Umbilical cord (tissue), 2 donors: ENCODE results near the gene CYP26B1. TPM values are rescaled to one million over a fixed set of nuclear protein-coding genes. Genes with fewer than 3 reads are reported as not detected.

Experiments
- DNase-seq: peaks from one replicate; pipeline ENCODE4 v3.0.0-alpha.2; 2015; ENCODE audit warnings: low spot score
- total RNA-seq: library from RNA; depleted of rRNA; stranded (reverse); fragments of >200 nt; gene quantifications from one replicate; pipeline ENCODE4 v1.2.3, GENCODE V29; 2014; ENCODE audit warnings: low replicate concordance; ENCODE audit not compliant: insufficient read depth

The CYP26B1 gene
- total RNA-seq, 1 donor from 2014 or later: 0.48 TPM

DNA sequence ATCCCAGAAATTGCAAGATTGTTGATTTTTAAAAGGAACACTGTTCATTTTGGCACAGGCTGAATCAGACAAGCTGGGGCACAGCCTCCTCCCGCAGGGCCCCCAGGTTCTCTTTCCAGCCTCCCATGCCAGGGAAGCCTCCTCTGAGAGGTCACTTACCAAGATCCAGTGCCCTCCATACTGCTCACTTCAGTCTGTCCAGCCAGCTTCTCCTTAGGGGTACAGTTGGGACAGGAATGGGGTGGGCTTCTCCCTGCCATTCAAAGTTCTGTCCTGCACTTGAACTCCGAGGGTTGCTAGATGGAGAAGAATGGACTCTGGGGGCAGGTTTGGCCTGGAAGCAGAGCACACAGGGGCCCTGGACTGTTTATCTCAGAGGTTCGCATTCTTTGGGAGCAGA, 7.5 kb upstream of the CYP26B1 start:
- DNase-seq: no peak

DNA sequence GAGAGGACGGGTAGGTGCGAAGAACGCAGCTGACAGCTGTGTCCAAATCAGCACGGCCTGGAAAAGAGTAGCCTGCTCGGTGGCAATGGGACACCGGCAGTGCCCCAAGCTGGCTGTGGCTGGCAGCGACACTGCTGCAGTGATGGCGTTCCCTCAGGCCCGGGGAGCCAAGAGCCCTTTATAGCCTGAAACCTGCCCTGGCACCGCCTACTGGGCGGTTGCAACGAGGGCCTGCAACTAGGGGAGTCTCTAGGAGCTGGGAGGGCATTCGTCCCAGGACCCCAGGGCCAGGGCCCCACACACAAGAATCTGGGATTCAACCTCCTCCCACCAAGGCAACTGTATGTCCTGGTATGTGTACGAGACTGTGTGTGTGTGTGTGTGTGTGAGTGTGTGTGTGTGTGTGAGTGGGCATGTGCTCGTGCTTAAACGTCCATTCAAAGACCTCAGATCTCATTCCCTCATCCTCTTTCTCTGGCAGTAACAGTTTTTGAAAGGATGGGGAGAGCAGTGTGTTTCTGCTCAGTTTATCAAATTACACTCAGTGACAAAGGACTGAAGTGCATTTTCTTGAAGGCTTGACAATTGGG, 6.8 kb upstream of the CYP26B1 start:
- no peak for DNase-seq

DNA sequence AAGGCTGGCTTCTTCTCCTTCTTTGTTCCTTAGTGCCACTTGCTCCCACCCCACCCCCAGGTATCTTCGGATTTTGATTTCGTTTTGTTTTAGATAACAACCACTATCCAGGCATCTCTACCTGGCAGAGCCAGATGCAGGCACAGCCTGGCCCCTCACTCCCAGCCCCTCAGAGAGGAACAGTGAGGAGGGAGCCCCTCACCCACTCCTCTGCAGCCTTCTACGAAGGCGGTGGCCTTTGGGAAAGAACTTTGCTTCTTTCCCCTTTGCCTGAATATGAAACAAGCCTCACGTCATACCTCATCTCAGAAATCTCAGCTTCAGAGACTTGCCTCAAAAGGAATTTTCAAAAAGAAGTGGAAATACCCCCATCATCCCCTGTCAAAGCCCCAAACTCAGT, 6.3 kb upstream of the CYP26B1 start:
- DNase-seq: no peak

DNA sequence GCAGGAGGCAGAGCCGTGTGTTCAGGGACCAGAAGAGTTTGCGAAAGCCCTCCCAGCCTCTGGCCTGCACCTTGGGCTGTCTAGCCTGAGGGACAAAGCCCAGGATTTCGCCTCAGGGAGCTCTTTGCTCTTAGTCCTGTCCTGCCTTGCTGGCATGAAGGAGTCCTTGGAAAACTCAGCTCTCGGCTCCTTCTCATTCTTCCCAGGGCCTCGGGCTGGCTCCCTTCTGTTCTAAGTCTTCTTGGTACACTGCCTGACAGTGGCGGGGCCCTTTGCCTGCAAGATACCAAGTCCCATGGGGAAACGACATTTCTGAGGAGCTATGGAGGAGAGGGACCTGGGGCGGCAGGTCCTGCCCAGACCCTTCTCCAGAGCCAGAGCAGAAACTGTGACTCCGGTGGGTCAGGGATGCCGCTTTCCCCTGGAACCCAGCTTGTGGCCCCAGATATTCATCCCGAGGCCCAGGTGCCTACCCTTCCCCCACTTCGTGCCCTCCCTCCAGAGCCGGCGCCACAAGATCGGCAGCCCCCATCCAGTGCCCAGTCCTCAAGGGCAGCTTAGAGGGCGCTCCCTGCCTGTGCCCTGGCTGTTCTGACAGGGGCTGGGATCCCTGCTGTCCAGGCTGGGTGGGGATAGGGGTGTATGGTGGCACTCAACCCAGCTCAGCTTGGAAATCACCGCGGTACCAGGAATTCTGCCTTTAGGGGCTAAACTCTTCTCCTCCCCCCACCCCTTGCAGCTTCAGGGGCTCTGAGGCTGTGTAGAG, 5.5 kb upstream of the CYP26B1 start:
- DNase-seq: no peak

DNA sequence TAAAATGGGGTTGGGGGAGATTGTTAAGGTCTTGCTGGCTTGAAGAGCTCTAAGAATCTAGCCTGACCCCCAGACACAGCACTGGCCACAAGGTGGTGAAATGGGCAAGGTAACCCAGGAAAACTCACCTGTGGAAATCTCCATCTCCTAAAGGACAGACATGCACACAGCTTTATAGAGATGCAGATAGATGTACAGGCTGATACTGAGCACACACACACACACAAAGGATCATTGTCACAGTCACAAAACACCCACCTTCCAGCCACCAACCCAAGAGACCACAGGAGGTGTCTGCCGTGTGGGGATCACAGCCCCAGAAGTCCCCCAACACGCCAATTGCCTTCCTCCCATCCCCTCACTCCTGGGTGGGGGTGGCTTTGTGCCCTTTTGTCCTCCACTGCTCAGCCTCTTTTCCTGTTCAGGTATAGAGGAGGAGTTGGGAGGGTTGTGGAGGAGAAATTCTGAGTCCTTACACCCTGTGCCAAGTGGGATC, 3.2 kb upstream of the CYP26B1 start:
- no peak for DNase-seq

DNA sequence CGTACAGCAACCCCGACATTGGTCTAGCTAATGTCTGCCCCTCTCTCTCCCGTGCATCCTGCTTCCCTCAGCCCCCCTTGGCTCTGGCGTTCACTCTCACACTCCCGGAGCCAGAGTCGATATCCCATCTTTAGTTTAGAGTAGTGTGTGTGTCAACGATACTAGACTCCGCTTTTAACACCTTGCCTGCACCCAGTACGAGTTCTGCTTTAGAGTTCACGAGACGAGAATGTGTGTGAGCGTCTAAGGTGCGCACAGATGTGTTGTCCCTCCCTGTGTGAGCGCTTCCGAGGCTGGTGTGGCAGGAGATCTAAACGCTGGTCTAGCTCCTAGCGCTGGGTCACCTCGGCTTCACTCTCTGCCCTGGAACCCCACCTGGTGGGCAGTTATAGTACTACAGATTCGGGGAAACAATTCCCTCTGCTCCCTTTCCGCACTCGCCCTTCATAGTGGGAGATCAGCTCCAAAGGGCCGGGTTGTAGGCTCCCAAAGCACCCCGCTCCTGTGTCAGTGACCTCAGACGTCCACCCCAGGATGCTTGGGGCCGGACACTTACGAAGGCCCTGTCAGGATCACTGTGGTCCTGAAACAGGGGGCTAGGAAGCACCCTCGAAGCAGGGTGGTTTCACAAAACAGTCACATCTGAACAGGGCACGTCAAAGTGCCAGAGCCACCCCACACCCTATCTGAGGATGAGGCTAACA, 2.6 kb upstream of the CYP26B1 start:
- DNase-seq: peak; percentile 83

DNA sequence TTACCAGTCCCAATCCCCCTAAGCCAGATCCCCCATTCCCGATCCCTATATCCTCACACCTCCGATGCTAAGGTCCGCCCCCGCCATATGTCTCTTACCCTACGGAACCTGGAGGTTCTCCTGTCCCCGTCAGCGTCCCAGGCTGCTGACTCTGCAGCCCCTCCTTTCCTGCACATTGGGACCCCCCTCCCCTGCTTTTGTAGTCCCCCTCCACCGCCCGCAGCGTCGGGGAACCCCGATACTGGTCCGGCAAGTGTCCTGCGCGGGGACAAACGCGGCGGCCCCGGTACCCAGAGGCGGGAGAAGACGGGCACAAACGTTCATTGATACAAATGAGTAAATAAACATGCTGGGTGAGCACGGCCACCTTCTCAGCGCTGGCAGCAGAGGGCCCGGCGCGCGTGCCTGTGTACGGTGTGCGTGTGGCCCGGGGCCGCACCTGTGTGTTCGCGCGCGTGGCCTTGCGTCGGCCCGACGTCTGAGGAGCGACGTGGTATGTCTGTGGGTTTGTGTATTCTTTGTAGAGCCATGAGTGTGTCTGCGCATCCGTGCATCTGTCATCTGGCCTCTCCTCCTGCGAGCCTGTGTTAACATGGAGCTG, 2.0 kb upstream of the CYP26B1 start:
- no peak for DNase-seq

DNA sequence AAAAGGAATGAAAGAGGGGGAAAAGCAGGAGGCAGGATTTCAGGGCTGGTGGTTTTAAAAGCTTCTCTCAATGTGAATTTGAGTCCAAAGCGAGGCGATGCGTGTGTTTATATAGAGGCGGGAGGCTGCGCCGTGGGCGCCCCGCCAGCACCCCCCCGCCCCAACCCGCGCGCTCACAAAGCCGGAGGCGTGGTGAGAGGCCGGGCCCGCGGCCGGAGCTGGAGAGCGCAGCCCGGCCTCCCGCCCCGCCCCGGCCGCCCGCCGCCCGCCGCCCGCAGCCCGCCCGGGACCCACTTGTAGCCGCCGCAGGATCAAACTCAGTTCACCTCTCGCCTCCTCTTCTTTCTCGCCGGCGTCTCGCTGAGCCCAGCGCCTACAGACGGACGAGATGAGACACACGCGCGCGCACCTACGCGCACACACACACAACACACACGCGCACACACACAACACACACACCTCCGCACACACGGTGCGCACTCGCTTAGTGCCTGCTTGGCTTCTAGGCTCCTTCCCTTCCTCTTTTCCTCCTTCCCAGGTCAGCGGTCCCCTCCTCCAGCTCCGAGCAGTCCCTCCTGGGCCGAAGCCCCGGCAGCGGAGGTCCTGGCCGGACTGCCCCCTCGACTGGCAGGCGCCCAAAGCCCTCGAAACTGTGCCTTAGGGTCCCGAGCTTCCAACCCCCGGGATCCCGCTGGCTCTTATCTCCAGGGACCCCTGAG, 1.3 kb upstream of the CYP26B1 start:
- DNase-seq: peak; percentile 48

DNA sequence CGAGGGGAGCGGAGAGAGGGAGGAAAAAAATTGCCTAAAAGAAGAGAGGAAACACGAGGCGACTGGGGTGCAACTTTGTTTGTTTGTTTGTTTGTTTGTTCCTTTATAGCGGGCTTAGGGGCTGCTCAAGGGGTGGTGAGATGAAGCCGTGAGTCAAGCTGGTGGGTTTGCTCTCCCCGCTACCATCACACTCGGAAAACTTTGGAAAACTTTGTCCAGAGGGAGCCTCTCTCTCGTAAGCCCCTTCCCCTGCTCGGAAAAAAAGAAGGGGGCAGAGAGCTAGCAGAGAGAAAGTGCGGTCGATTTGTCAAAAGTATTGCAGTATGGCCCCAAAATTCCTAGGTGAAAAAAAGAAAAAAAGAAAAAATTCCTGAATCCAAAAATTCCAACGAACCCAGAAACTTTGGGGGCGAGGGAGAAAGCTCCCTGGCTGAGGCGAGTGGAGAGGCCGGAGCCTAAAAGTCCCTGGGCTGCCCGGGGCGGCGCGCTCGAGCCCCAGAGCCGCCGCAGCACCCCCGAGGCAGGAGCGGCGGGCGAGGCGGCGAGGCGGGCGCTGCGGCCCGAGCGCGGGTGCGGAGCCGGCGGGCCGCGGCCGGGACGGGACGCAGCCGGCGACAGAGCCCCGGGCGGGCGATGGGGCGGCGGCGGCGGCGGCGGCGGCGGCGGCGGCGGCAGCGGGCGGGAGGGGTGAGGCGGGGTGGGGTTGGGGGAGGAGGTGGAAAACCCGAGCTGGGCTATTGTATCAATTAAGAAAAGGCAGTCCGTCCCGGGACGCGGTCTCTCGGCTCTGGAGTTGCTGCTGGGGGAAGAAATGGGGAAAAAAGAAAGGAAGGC, 558 bp upstream of the CYP26B1 start:
- DNase-seq: no peak

DNA sequence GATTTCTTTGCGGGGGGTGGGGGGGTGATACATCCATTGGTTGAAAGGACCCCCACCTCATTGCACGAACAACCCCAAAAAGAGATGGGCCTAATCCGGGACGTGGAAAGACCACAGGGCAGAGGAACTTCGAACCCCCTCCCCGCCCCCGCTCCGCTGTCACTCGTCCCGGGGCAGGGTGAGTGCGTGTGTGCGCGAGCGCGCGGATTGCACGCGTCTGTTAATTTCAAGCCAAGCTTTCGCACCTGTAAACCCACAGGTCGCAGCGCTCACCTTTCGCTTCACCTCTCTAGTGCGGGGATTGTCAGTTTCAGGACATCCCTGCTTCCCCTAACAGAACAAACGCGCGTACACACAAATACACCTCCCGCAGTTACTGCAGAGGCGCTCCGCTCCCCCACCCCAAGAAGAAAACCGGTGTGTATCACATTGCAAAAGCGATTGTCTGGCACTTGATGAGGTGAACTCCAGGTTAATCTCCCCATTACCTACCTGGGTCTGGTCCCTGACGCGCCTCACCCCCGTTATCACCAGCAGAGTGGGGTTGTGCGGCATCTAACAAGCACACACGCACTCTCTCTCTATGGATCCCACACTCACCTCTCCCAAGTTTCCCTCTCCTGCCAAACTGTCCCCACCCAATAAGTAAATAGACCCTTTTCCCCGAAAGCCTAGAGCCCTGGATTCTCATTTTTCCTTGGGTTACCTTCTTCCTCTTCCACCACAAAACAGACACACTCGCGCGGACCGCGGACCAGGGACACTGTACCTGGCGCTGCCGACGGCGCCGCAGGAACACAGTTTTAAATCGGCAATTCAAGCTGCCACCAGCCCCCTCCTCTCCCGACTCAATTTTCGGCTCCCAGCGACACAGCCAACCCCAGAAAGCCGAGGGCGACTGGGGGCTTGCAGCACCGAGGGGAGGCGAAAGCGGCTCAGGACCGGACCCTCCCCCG, 1.0 kb downstream of the CYP26B1 start:
- DNase-seq: no peak

DNA sequence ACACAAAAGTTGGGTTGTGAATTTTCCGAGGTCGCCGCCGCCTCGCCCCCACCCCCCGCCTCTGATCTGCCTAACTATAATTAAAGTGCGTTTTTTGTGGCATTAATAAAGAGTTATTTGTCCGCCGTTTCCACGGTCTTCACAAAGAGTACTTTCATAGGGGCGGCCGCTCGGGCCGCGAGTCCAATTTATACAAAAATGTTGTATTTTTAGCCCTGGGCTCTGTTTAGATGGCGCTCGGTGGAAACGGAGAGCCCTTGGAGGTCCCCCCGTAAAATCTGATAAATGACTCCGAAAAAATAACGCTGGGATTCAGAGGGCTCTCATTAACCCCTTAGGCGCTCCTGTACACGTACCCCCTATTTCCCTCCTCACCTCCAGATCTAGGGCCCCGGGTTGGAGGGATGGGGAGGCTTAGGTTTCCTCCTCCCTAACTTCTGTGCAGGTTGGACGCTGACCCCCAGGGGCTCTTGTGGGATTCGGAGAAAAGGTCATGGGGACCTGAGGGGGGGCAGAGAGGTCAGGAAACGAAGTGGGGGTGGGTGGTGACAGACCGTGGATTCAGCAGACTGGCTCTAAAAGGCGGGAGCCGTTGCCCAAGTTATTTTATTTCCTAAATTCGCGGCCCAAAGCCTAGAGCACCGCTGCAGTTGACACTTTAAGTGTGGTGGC, 1.9 kb downstream of the CYP26B1 start:
- no peak for DNase-seq

DNA sequence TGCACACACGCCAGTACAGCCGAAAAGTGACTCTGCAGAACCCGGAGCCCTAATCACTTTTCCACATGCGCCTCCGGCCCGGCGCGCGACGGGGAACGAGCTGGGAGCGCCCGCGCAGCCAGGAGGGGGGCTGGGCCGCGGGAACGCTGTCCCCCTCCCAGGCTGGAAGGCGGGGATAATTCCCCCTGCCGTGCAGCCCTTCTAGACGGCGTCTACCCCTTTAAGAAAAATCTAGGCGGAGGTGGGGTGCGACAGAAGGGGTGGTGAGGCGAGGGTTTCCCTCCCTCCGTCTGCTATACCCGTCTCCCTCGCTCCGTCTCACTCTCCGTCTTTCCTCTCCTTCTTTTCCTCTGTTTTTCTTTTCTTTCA, 2.4 kb downstream of the CYP26B1 start:
- no peak for DNase-seq

DNA sequence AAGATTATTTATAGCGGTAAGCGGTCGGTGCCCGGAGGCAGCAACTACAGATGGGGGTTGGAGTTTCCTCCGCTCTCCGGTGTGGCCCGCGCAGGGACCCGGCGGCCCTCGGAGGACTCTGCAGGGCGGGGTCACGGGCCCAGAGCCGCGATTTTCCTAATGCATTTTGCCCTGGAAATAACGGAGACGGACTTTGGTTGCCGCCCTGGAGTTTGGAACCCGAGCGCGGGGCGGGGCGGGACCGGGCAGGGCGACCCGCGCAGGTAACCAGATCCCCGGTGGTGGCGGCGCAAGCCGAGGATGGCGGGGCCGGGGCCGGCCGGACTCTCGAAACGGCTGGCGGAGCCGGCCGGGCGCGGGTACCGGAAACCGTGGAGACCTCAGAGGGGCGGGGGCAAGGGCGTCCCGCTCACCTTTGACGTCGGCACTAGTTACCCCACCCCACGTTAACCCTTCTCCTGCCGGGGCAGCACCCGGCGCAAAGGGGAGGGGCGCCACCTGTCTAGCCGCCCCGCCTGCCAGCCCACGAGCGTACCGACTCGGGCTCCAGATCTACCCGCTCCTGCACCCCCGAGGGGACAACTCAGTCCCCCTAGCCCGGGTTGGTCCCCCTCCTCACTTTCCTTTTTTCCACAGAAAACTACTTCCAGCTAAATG, 2.9 kb downstream of the CYP26B1 start:
- DNase-seq: no peak

DNA sequence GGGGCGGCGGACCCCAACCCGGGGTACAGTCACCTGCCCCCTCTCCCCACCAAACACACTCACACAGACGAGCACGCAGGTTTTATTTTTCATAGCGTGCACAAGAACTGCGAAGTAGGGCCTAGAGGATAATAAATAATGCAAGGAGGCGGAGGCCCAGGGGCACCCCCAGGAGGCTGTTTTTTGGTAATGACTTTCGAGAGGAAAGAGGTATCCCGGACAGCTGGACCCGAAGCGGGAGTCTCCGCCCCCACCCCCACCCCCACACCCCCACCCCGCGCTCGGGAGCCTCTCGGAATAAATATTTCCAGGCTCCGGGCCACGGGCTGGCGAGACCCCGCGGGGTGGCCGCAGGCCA, 3.4 kb downstream of the CYP26B1 start:
- no peak for DNase-seq

DNA sequence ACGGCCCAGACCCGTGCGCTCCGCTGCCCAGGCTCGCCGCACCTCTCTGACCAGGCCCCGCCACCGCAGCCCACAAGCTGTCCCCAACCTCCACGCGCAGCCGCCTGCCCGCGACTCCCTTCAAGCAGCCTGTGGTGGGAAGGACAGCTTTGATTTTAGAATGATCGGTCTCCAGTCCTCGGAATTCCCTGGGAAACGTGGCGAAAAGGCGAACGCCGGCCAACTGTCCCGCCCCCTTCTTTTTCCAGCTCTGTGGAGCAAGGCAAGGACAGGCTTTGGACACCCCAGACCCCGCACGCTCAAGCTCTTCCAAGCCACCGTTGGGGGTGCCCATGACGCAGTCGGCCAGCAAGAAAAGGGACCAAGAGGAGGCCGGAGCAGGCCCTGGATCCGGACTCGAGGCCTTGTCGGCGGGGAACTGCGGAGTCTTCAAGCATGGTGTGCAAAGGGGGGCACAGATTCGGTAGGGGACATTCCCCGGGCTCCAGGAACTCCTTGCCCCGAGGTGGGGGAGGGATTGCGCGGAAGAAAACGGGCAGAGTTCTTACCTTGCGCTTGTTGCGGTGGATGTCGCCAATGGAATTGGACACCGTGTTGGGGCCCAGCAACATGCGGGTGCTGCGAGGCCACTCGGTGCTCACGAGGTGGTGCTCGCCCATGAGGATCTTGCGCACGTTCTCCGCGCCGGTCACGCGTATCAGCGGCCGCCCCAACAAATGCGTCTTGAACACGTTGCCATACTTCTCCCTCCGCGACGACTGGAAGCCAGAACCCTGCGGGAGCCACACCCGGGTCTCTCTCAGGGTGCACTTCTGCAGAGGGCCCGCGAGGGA, 4.0 kb downstream of the CYP26B1 start:
- DNase-seq: no peak

DNA sequence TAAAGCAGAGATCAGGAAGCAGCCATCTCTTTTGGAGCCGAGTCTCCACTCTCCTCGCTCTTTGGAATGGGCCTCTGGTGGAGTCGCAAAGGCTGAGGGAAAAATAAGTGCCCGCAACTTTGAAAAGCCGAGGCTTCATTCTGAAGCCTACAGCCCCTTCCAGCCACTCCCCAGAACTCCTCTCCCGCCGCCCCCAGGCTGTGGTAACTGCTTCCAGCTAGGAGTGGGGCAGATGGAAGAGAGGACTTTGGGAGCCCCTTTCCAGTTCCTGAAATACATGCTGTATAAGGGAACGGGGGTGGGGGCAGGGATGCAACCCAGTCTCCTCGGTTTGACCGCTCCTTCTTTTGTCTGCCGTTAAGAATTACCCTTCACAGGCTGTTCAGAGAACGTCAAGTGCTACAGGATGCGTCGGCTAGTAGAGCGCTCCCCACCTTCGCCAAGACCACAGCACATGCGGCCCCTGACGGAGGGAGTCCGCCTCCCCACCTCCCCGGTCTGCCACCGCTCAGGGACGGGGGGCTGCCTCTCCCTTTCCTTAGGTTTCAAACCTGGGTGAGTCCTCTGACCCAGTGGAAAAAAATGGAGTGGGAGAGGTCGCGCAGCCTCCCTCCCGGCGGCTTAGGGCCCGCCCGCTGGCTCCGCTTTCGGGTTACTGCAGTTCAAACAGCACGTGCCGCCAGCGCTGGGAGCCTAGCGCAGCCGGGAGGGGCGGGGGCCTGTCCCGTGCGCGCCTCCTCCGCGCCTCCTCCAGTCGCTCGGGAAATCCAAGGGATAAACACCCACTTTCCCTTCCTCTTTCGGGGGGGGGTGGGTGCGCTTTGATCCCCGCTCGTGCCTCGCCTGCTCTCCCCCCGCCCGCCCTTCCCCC, 4.9 kb downstream of the CYP26B1 start:
- DNase-seq: peak; percentile 53
